NCI-H1048 (cell line): Measurements from ENCODE around the gene SPATA12.

Experiments
- DNase-seq: peaks from one replicate; lab custom pipeline; 2025; lab: John Stamatoyannopoulos, UW

Gene SPATA12

DNA sequence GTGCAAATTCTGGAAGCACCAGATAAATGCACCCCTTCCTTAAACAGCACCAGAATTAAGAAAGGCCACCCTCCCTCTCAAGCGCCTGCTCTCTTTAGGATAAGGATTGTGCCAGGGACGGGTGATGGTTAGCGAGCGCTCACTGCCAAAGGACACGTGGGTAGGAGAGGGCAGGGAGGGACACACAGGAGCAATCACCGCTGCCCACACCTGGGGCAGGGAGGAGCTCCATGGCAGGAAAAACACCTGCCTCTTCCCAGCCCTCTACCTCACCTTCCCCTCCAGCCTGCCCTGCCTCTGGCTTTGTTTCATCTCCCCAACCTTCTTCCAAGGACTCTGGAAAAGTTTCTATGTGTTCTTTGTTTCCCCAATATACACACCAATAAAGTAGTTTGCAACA, 7.3 kb upstream of the SPATA12 start:
- DNase-seq, result no peak

GRCh38 chr3:57057351-57057750, 3.1 kb upstream of the SPATA12 start:
- no peak for DNase-seq

DNA sequence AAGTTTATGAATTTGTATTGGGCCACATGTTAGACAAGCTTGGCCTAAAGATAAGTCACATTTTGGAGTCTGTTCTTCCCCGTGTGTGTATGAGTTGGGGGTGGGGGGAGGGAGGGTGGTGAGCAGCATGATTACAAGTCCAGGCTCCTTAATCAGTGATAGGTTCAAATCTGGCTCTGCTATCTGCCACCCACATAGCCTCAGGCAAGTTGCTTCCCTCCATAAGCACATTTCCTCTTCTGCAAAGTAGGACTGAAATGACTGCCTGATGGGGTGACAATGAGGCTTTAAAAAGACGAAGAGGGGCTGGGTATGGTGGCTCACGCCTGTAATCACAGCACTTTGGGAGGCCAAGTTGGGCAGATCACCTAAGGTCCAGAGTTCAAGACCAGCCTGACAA, 1.1 kb upstream of the SPATA12 start:
- DNase-seq, result no peak

DNA sequence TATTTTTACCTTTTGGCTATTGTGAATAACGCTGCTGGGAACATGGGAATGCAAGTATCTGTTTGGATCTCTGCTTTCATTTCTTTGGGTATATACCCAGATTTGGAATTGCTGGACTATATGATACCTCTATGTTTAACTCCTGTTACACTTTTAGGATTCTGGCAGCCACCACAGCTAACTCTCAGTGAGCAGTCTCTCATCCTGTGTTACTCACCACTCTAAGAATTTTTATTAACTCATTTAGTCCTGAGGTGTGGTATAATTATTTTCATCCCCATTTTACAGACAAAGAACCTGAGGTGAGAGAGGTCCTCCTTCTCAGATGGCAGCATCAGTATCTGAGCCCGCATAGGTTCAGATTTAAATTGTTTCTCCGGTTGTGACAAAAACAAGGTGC, 1.1 kb downstream of the SPATA12 start:
- DNase-seq, result no peak

- no peak for DNase-seq
These were observed 1.7 kb downstream of the SPATA12 start for GRCh38 chr3:57062101-57062631.

DNA sequence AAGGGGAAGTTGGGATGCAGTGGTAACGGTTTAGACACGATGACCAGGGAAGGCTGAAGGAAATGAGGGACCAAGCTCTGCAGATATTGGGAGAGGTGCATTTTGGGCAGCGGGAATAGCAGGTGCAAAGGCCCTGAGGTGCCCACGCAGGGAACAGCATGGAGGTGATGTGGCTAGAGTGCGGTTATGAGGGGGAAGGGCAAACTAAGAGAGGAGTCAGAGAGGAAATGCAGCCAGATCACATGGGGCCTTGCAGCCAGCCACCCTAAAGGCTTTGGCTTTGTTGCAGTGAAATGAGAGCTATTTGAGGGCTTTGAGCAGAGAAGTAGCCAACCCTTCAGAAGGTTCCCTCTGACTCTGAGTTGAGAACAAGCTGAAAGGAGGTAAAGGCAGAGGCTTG, 2.6 kb downstream of the SPATA12 start:
- no peak for DNase-seq

DNA sequence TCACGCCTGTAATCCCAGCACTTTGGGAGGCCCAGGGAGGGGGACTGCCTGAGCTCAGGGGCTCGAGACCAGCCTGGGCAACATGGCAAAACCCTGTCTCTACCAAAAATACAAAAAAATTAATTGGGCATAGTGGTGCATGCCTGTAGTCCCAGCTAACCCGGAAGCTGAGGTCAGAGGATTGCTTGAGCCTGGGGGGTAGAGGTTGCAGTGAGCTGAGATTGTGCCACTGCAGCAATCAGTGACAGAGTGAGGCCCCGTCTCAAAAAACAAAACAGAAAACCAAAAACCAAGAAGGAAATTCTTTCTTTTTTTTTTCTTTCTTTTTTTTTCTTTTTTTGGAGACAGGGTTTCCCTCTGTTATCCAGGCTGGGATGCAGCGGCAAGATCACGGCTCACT, 3.5 kb downstream of the SPATA12 start:
- DNase-seq, result no peak

- DNase-seq, result no peak
These were observed 4.1 kb downstream of the SPATA12 start for GRCh38 chr3:57064572-57064971.

GRCh38 chr3:57065588-57065987, 5.1 kb downstream of the SPATA12 start:
- no peak for DNase-seq

GRCh38 chr3:57066471-57066870, 6.0 kb downstream of the SPATA12 start:
- DNase-seq, result no peak

- DNase-seq, result no peak
These were observed 8.1 kb downstream of the SPATA12 start for GRCh38 chr3:57068437-57069089.

GRCh38 chr3:57069503-57069902, 9.0 kb downstream of the SPATA12 start:
- no peak for DNase-seq

- DNase-seq, result no peak
These were observed 13.2 kb downstream of the SPATA12 start for GRCh38 chr3:57073628-57074027.

GRCh38 chr3:57074135-57074534, 13.7 kb downstream of the SPATA12 start:
- DNase-seq, result no peak

DNA sequence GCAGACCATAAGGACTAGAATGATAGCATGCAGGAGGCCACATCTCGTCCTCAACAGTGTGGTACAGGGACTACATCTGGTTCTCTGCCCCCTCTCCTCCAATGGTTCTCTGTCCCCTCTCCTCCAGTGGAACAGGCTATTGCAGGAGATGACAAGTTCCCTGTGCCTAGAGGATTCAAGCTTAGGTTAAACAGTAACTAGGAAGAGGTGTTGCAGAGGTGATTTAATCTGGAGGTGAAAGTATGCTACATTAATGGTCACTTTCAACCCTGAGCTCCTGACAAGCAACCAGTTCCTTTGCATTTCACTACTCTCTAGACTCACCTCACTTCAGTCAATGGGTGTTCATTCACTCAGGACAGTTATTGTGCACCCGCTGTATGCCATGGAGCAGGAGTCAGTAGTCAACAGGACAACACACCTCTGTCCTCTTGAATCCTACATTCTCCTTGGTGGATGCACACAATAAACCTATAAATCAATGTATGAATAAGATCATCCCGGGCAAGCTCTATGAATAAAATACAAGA, 16.0 kb downstream of the SPATA12 start:
- no peak for DNase-seq

DNA sequence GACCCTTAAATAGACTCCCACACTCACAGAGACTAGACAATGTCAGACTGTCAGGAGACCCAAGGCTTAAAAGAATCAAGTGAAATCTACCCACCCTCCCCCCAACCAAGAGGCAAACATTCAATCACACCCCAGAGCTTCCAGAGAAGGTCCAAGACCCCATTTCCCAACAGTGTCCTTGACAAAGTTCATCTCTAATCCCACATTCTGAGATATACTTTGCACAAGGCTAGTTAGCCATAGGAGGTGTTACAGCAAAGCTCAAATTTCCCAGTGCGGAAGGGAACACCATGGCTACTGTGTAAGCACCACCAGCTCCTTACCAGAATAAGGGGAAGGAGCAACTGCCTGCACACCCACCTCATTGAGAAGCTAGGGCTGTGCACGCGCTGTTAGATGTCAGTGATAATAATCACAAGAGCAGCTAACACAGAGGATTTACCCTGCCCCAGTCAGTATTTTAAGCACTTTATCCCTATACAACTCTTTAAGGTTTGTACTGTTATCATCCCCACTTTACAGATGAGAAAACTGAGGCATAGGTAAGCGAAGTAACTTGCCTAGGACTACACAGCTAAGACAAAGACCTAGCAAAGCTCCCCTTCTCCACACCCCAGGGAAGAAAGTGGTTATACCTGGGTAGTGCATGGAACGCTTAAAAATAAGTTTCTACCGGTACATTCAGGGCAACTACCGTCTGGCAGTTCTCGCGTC, 17.3 kb downstream of the SPATA12 start:
- DNase-seq, result no peak

DNA sequence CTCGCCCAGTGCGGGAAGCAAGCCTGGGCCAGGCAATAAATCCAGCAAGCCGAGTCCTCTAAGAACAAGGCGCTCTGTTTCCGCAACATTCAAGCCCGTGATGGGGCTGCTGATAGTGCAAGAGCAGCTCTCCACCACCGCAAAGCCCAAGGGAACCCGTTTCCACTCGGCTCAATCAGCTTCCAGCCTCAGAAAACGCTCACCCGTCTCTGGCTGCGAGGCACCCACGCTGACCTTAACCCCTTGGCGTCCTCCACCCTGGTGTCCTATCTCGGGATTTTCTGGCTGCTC, 17.8 kb downstream of the SPATA12 start:
- DNase-seq, result no peak

DNA sequence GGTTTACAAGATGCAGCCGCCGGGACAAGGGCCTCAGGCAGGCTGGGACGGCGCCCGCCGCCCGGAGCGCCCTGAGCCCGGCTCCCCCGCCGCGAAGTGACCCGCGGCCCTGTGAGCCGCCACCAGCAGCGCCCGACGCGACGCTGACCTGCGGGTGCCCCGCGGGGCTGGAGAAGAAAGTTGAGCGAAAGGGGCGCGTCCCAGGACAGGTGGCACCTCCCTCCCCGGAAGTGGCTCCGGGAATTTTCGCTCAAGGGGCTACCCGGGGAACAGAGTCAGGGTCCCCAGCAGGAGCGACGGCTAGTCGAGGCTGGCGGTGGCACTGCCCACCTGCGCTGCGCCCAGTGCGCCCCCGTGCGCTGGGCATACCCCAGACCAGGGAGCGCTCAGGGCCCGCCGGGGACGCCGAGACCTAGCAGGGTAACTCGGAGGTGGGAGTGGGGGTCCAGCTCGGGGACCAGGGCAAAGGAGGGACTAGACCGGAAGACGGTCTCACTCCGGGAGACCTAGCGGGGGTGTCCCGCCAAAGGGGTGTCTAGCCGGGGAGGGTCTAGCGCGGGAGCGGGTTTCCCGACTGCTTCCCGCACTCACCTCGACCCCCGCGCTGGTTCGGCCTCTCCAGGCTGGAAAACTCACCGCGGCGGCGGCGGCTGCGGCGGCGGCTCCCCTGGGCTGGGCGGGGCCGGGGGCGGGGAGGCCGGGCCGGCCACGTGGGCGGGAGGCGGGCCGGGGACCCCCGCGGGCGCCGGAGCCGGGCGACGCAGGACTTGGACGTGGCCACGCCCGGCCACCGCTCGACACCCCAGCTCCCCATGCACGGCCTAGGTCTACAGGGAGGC, 18.4 kb downstream of the SPATA12 start:
- DNase-seq, result peak; percentile 17

DNA sequence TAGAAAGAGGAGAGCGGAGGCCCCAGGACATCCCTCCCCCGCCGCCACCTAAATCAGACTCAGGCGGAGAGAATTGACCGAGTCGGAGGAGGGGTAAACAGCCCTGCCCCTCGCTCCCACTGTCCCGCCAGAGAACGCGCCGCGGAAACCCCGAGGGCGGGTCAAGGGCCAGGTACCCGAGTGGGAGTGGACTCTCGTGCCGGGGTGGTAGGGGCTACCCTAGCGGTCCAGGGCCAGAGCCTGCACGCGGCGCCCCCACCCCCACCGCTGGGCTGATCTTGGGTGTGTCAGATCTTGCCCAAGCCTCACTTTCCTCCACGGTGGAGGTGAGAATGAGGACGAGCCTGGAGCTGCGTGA, 19.0 kb downstream of the SPATA12 start:
- no peak for DNase-seq

DNA sequence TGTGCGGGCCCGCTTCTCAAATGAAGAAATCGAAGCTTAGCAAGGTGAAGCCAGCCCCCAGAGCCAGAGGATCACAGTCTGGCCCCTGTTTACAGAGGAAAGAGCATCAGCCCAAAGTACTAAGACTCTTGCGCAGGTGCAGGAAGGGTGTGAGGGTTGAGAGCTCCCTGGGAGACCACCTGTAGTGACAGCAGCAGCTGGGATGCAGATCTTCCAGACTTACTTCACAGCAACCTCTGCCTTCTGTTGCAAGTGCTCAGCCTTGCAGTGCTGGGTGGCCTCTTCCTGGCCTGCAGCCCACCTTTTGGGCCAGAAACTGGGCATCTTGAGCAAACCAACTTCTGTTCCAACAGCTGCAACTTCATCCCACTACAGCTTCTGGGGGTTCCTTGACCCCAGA, 19.7 kb downstream of the SPATA12 start:
- DNase-seq, result no peak

DNA sequence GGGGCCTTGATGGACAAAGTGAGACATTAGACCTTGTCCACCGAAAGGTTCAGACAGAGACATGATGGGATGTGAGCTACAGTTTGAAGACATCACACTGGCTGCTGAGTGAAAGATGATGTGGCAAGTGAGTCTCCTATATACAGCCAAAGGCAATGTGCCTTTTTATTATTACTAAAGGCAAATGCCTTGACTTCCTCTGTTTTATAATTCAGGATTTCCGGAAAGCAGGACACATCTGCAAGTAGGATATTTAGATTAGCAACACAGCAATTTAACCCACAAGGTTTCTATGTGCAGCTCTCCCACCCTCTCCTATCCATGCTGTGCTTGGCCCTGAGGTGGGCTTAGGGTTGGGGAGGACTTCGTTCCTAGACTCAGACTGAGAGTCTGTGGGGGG, 20.7 kb downstream of the SPATA12 start:
- DNase-seq, result no peak

GRCh38 chr3:57082481-57082880, 22.0 kb downstream of the SPATA12 start:
- DNase-seq, result no peak
